Pancreas (tissue), 10 donors: Measurements from ENCODE around the gene PRKCH. TPM values are rescaled to one million over a fixed set of nuclear protein-coding genes. Genes with fewer than 3 reads are reported as not detected.

Source experiments
- ATAC-seq, 4 donors: fragments of 200-7000 bp; cut with Tn5 transposase; one replicate each; pipeline versions ENCODE4 v1.8.0 to v1.9.1; 2020; ENCODE audit warnings: mild to moderate bottlenecking in 4 of 4, moderate library complexity in 4 of 4
- DNase-seq, 6 donors: peaks; one replicate each; pipeline ENCODE4 v3.0.0-alpha.2; 2020
- FAIRE-seq: peaks from 2 replicates; lab custom pipeline; 2012; peaks lifted over from hg19 to GRCh38; lab: Jason Lieb, UNC
- H3K27ac ChIP-seq, 4 donors: fragments of 200-600 bp; sonication (generic); 1 replicate in 3 of 4; 2 replicates in 1 of 4; pipeline versions ENCODE4 v1.5.0 to v1.8.0; 2020
- H3K27me3 ChIP-seq, 4 donors: fragments of 200-600 bp; one replicate each; pipeline ENCODE4 v1.8.0; 2021
- H3K36me3 ChIP-seq, 3 donors: fragments of 200-600 bp; sonication (generic) in 1 of 3; one replicate each; pipeline versions ENCODE4 v1.5.0 to v1.8.0; 2020 to 2021
- H3K4me1 ChIP-seq, 3 donors: fragments of 200-600 bp; one replicate each; pipeline ENCODE4 v1.8.0; 2021
- H3K4me3 ChIP-seq, 4 donors: fragments of 200-600 bp; sonication (generic) in 2 of 4; one replicate each; pipeline versions ENCODE4 v1.5.0 to v1.8.0; 2020 to 2021
- H3K9me3 ChIP-seq, 4 donors: fragments of 200-600 bp; one replicate each; pipeline ENCODE4 v1.8.0; 2021
- WGBS, 2 donors: extraction: QIAGEN DNeasy Blood & Tissue Kit; methylation state at CpG; one replicate each; pipeline ENCODE4 v1.1.7; 2013; 5-methylcytosine and 5-hydroxymethylcytosine counted together
- intact Hi-C, 3 donors: fragments of 100-400 bp; cut with DNase I; formaldehyde crosslinking; loops; one replicate each; pipeline versions ENCODE4 v1.11.1 to v1.14.2; 2022
- polyA plus RNA-seq, 2 donors: library from polyadenylated mRNA; stranded (reverse); fragments of 200-250 nt; gene quantifications; one replicate each; pipeline ENCODE4 v1.2.3, GENCODE V29; 2013
- total RNA-seq, 6 donors: library from RNA; stranded (reverse); fragmentation: NEBNext Ultra II Directional in 4 of 6; extraction: Animal tissue kit (Norgen Biotek cat#: 25700) in 4 of 6; gene quantifications; one replicate each; pipeline versions ENCODE4 v1.2.1 to v1.2.4, GENCODE V29; 2021 to 2023
- TF ChIP-seq, protein P1 (sequence below), 4 donors: fragments of 200-600 bp; sonication (generic) in 3 of 4; IDR thresholded peaks; one replicate each; pipeline versions ENCODE4 v1.5.0 to v1.8.0; 2021; ENCODE audit warnings: antibody characterized with exemption in 4 of 4
- donor health status: healthy with polysubstance abuse.
- donor health status: DM: no; HTN: no; CAD: no; lungs with moderate emphysema.
- donor health status: DM: no; HTN: no; CAD: no.
- donor health status: control.
- donor health status: control.
- donor health status: Bipolar disorder and iron deficiency.
- donor health status: DM: yes; HTN: yes; CAD: no.
- donor health status: DM: no; HTN: no; CAD: no.
- donor health status: DM: no; HTN: no; CAD: no.
- donor health status: DM: yes; HTN: yes; CAD: no.

The PRKCH gene
- total and polyA plus RNA-seq, 8 donors, result 3.6 to 16.9 (median 8.9) TPM

DNA sequence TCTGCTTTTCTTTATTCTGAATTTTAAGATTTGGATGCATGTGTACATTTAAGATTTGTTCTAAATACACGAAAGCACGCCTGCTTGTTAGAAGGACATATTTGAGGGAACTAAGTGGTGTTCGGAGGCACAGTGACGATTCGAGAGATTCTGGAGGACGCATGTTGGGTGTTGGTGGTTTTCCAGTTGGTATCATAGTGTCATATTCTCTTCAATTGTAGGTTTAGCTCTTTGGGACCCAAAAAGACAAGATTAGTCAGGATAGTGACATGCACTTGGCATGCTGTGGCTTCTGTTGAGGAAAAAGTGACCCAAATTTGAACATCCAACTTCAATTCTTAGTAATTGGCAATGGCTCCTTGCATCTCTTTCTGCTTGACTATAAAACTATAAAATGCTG lies 30.1 kb downstream of the PRKCH start:
- intact Hi-C loops, result no loop called here

GRCh38 chr14:61355892-61356325 lies 34.5 kb downstream of the PRKCH start:
- no peak for FAIRE-seq
- DNase-seq, result peak in 3 of 6 donors; percentile 13 to 37 (median 26)
- Histone ChIP-seq H3K9me3 (no peaks in the 10 kb centered on the region), H3K4me3 (no peak overlapping the region), H3K27ac (peak overlapping the region in 1 of 4 donors; percentile 24), H3K4me1 (no peaks in the 10 kb centered on the region), H3K36me3 (no peaks in the 10 kb centered on the region), H3K27me3 (no peaks in the 10 kb centered on the region)
- TF ChIP-seq, protein P1, sequence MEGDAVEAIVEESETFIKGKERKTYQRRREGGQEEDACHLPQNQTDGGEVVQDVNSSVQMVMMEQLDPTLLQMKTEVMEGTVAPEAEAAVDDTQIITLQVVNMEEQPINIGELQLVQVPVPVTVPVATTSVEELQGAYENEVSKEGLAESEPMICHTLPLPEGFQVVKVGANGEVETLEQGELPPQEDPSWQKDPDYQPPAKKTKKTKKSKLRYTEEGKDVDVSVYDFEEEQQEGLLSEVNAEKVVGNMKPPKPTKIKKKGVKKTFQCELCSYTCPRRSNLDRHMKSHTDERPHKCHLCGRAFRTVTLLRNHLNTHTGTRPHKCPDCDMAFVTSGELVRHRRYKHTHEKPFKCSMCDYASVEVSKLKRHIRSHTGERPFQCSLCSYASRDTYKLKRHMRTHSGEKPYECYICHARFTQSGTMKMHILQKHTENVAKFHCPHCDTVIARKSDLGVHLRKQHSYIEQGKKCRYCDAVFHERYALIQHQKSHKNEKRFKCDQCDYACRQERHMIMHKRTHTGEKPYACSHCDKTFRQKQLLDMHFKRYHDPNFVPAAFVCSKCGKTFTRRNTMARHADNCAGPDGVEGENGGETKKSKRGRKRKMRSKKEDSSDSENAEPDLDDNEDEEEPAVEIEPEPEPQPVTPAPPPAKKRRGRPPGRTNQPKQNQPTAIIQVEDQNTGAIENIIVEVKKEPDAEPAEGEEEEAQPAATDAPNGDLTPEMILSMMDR (IDR thresholded peaks at IDR 0.05), result no peak
- WGBS, 2 donors, result 45 to 51% methylated on average over 6 of the region's 6 CpGs
- intact Hi-C loops, result no loop called here
- peak; percentile 24 to 90 (median 78) for ATAC-seq

More for the DNA sequence above, 30.1 kb downstream of the PRKCH start:
- H3K36me3 ChIP-seq, result no peaks in the 10 kb centered on the region
- WGBS, 2 donors, result 93 to 95% methylated on average over 6 of the region's 6 CpGs
- no peaks in the 10 kb centered on the region for H3K27me3 ChIP-seq
- H3K27ac ChIP-seq, result no peak overlapping the region
- FAIRE-seq (no peak), ATAC-seq (no peak), DNase-seq (no peak)
- TF ChIP-seq, protein P1 (IDR thresholded peaks at IDR 0.05), result no peak
- no peaks in the 10 kb centered on the region for H3K9me3 ChIP-seq
- no peak overlapping the region for H3K4me3 ChIP-seq
- H3K4me1 ChIP-seq, result no peaks in the 10 kb centered on the region

- TF ChIP-seq, protein P1 (IDR thresholded peaks at IDR 0.05), result no peak
- no peaks in the 10 kb centered on the region for H3K9me3 ChIP-seq
- H3K36me3 ChIP-seq, result no peaks in the 10 kb centered on the region
- FAIRE-seq (no peak), ATAC-seq (no peak), DNase-seq (no peak)
- no peaks in the 10 kb centered on the region for H3K27me3 ChIP-seq
- H3K4me3 ChIP-seq, result no peak overlapping the region
- H3K4me1 ChIP-seq, result no peaks in the 10 kb centered on the region
- intact Hi-C loops, result no loop called here
- 93 to 97% methylated on average over 4 of the region's 4 CpGs for WGBS, 2 donors
- no peak overlapping the region for H3K27ac ChIP-seq
Measured at GRCh38 chr14:61357123-61357522, 35.7 kb downstream of the PRKCH start.

DNA sequence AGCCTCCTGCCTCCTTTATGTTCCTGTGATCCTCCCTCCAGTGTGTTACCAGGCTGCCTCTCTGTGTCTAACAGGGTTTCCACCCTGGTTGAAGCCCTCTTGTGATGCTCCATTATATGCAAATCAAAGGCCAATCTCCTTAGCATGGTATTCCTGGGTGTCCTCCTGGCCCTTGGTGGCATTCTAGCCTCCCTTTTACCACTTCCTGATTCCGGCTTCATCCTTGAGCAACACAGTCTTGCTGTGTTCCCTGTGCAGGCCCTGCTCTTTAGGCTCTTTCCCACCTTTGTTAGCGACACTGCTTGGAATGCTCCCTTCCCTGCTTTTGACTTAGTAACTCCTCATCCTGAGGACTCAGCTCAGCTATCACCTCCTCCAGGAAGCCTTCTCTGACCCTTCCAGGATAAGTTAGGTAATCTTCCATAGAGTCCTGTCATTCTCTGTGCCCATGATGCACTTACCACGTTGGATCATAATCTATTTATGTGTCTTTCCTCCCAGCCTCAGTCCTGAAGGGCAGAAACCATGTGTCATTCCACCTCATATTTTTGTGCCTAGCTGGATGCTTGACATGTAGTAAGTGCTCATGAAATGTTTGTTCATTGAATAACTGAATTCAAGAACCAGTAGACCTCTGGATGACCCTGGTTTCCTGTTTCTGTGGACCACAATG lies 37.3 kb downstream of the PRKCH start:
- TF ChIP-seq, protein P1 (IDR thresholded peaks at IDR 0.05), result no peak
- no peaks in the 10 kb centered on the region for H3K9me3 ChIP-seq
- intact Hi-C loops, result no loop called here
- no peaks in the 10 kb centered on the region for H3K36me3 ChIP-seq
- no peaks in the 10 kb centered on the region for H3K4me1 ChIP-seq
- no peak for DNase-seq
- ATAC-seq, result no peak
- H3K4me3 ChIP-seq, result no peak overlapping the region
- H3K27ac ChIP-seq, result no peak overlapping the region
- H3K27me3 ChIP-seq, result no peaks in the 10 kb centered on the region
- FAIRE-seq, result no peak
- WGBS, 2 donors, result 87 to 94% methylated on average over 3 of the region's 3 CpGs
